Nephron progenitor cell (in vitro differentiated cells): ENCODE data around the gene DPYSL4.

ENCODE experiments used
- DNase-seq: peaks from one replicate; pipeline ENCODE4 v3.0.0; 2021
- H3K27ac Mint-ChIP-seq: 2 replicates; pipeline ENCODE4 v1.8.0; 2021; ENCODE audit warnings: mild to moderate bottlenecking, moderate library complexity, mixed read lengths
- H3K27me3 Mint-ChIP-seq: 2 replicates; pipeline ENCODE4 v1.8.0; 2021; ENCODE audit warnings: mild to moderate bottlenecking, low read depth, mixed read lengths; ENCODE audit not compliant: poor library complexity
- H3K36me3 Mint-ChIP-seq: 2 replicates; pipeline ENCODE4 v1.8.0; 2021; ENCODE audit warnings: low read depth, mixed read lengths
- H3K4me1 Mint-ChIP-seq: 2 replicates; pipeline ENCODE4 v1.8.0; 2021; ENCODE audit warnings: mixed read lengths
- H3K4me3 Mint-ChIP-seq: 2 replicates; pipeline ENCODE4 v1.8.0; 2021; ENCODE audit warnings: mild to moderate bottlenecking, moderate library complexity, mixed read lengths
- H3K9me3 Mint-ChIP-seq: 2 replicates; pipeline ENCODE4 v1.8.0; 2021; ENCODE audit warnings: mild to moderate bottlenecking, moderate library complexity, mixed read lengths
- CTCF ChIP-seq: fragments of 200-600 bp; sonication (generic); IDR thresholded peaks from 2 replicates; pipeline ENCODE4 v1.5.0; 2021; ENCODE audit warnings: antibody characterized with exemption

DPYSL4 gene

GRCh38 chr10:132202070-132202970 is 15.6 kb downstream of the DPYSL4 start:
- H3K36me3 Mint-ChIP-seq, result no peaks in the 10 kb centered on the region
- H3K9me3 Mint-ChIP-seq, result no peaks in the 10 kb centered on the region
- no peak overlapping the region for H3K4me3 Mint-ChIP-seq
- TF ChIP-seq CTCF, result no peak
- no peaks in the 10 kb centered on the region for H3K4me1 Mint-ChIP-seq
- H3K27ac Mint-ChIP-seq, result no peak overlapping the region
- no peak for DNase-seq
- H3K27me3 Mint-ChIP-seq, result no peaks in the 10 kb centered on the region

- no peak for TF ChIP-seq CTCF
- H3K4me3 Mint-ChIP-seq, result no peak overlapping the region
- H3K36me3 Mint-ChIP-seq, result no peaks in the 10 kb centered on the region
- H3K27ac Mint-ChIP-seq, result no peak overlapping the region
- H3K4me1 Mint-ChIP-seq, result no peaks in the 10 kb centered on the region
- no peak for DNase-seq
- H3K9me3 Mint-ChIP-seq, result no peaks in the 10 kb centered on the region
- H3K27me3 Mint-ChIP-seq, result no peaks in the 10 kb centered on the region
These were observed 16.7 kb downstream of the DPYSL4 start for GRCh38 chr10:132203256-132204077.

DNA sequence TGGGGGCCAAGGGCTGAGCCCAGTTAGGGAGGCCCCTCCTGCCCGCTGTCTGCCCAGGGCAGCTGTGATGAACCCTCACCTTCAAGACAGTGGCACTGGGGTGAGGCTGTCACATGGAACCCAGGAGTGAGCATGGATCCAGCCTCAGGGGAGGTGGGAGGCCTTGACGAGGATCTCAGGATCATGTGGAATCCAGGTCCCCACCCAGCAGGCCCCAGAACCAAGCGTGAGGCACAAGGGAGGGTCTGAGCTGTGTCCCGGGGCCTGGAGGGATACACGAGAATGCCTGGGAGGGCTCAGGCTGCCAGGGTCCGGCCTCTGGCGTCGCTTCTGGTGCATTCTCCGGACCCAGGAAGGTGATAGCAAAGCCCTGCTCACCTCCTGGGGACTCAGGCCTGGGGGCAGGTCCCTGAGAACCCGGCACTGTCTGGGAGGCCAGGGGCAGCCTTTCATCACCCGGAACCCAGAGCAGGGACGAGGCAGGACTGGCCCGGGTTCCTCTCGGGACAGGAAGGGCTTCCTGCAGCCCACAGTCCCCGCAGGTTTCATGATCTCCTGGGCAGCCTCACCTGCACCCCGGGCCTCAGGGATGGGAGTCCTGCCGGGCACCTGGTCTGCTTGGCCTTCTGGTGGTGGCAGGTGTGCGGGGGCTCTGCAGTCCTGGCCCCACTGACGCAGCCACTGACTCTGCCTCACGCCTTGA is 17.5 kb downstream of the DPYSL4 start:
- Mint-ChIP-seq H3K27me3 (no peaks in the 10 kb centered on the region), H3K36me3 (no peaks in the 10 kb centered on the region), H3K4me1 (no peaks in the 10 kb centered on the region), H3K4me3 (no peak overlapping the region), H3K9me3 (no peaks in the 10 kb centered on the region), H3K27ac (no peak overlapping the region)
- TF ChIP-seq CTCF, result no peak
- no peak for DNase-seq

GRCh38 chr10:132204781-132205473 is 18.2 kb downstream of the DPYSL4 start:
- H3K4me1 Mint-ChIP-seq, result no peaks in the 10 kb centered on the region
- peaks cover 3% of the 10 kb centered on the region for H3K27me3 Mint-ChIP-seq
- H3K4me3 Mint-ChIP-seq, result no peak overlapping the region
- no peaks in the 10 kb centered on the region for H3K36me3 Mint-ChIP-seq
- TF ChIP-seq CTCF, result no peak
- DNase-seq, result no peak
- no peaks in the 10 kb centered on the region for H3K9me3 Mint-ChIP-seq
- no peak overlapping the region for H3K27ac Mint-ChIP-seq

GRCh38 chr10:132205650-132206376 is 19.1 kb downstream of the DPYSL4 start:
- H3K27me3 Mint-ChIP-seq, result peaks cover 3% of the 10 kb centered on the region
- H3K36me3 Mint-ChIP-seq, result no peaks in the 10 kb centered on the region
- H3K27ac Mint-ChIP-seq, result no peak overlapping the region
- no peaks in the 10 kb centered on the region for H3K4me1 Mint-ChIP-seq
- no peak overlapping the region for H3K4me3 Mint-ChIP-seq
- H3K9me3 Mint-ChIP-seq, result no peaks in the 10 kb centered on the region
- DNase-seq, result no peak
- TF ChIP-seq CTCF, result no peak
